Small intestine (tissue), 7 donors: Measurements from ENCODE around the gene GANC. TPM values are rescaled to one million over a fixed set of nuclear protein-coding genes. Genes with fewer than 3 reads are reported as not detected.
"Not testable (repeated sequence)": the region's sequence is repeated elsewhere in the genome, so short reads cannot be mapped to it uniquely, and the experiment has no call there.

Source experiments
- DNase-seq, 2 donors: peaks; one replicate each; pipeline versions ENCODE4 v3.0.0 to v3.0.0-alpha.2; 2013
- FAIRE-seq: peaks from 2 replicates; lab custom pipeline; 2012; peaks lifted over from hg19 to GRCh38; lab: Jason Lieb, UNC
- H3K27ac ChIP-seq, 3 donors: one replicate each; pipeline ENCODE4 v1.5.1; 2013; ENCODE audit warnings: low read length in 2 of 3, mild to moderate bottlenecking in 2 of 3, control low read depth in 1 of 3, inconsistent platforms in 1 of 3, low read depth in 1 of 3, moderate library complexity in 1 of 3
- H3K27me3 ChIP-seq, 3 donors: one replicate each; pipeline ENCODE4 v1.6.1; 2013; ENCODE audit warnings: low read length in 3 of 3, inconsistent platforms in 1 of 3; ENCODE audit not compliant: control insufficient read depth in 3 of 3, insufficient read depth in 3 of 3
- H3K36me3 ChIP-seq, 3 donors: one replicate each; pipeline ENCODE4 v1.6.1; 2013; ENCODE audit warnings: low read length in 3 of 3, inconsistent platforms in 1 of 3, low read depth in 1 of 3, mild to moderate bottlenecking in 1 of 3, moderate library complexity in 1 of 3; ENCODE audit not compliant: control insufficient read depth in 3 of 3, insufficient read depth in 2 of 3
- H3K4me1 ChIP-seq, 3 donors: one replicate each; pipeline ENCODE4 v1.6.1; 2013; ENCODE audit warnings: low read length in 2 of 3, inconsistent platforms in 1 of 3, low read depth in 1 of 3, mild to moderate bottlenecking in 1 of 3, moderate library complexity in 1 of 3; ENCODE audit not compliant: control insufficient read depth in 3 of 3, insufficient read depth in 2 of 3
- H3K4me3 ChIP-seq, 3 donors: one replicate each; pipeline ENCODE4 v1.5.1; 2013; ENCODE audit warnings: low read length in 3 of 3, control low read depth in 1 of 3, inconsistent platforms in 1 of 3, low read depth in 1 of 3, mild to moderate bottlenecking in 1 of 3, moderate library complexity in 1 of 3
- H3K9me3 ChIP-seq, 2 donors: one replicate each; pipeline ENCODE4 v1.6.1; 2013; ENCODE audit warnings: low read depth in 1 of 2, low read length in 1 of 2; ENCODE audit not compliant: control insufficient read depth in 2 of 2, insufficient read depth in 1 of 2
- WGBS, 3 donors: extraction: QIAGEN DNeasy Blood & Tissue Kit; methylation state at CpG; one replicate each; pipeline ENCODE4 v1.1.7; 2013; 5-methylcytosine and 5-hydroxymethylcytosine counted together
- polyA plus RNA-seq, 4 donors: library from polyadenylated mRNA; stranded (reverse) in 3 of 4; unstranded in 1 of 4; fragments of 200-250 nt in 3 of 4; fragments of 120-200 nt in 1 of 4; gene quantifications; one replicate each; pipeline versions ENCODE4 v1.2.1 to v1.2.3, GENCODE V29; 2013
- donor health status: healthy with polysubstance abuse.
- donor health status: control.
- donor health status: control.
- donor health status: Bipolar disorder and iron deficiency.
- donor health status: healthy.

Gene GANC
- polyA plus RNA-seq, 4 donors = 5.1 to 25.8 (median 11.1) TPM

DNA sequence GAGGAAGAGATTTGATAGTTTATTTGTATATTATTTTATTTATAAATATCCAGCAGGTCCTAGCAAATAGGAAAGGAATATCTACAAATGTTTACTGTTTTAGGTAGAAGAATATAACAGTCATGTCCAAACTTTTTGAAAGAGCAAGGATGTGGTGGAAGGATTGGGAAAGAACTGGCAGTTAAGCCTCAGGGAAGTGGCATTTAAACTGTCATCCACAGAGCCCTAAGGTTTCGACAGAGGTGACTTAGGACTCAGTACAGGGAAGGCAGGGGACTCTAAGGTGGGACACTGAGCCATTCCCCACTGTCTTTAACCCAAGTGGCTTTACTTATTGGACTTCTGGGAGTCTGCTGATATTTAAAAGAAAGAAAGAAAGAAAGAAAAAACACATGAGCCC lies 12.0 kb downstream of the GANC start:
- DNase-seq (no peak), FAIRE-seq (no peak)
- H3K4me1 ChIP-seq = peaks cover 0 to 15% (median 0%) of the 10 kb centered on the region in 3 donors
- H3K4me3 ChIP-seq = no peak overlapping the region
- 81 to 97% (median 90%) methylated on average over 1 of the region's 1 CpG for WGBS, 3 donors
- H3K27ac ChIP-seq = no peak overlapping the region
- H3K27me3 ChIP-seq = no peaks in the 10 kb centered on the region
- H3K9me3 ChIP-seq = no peaks in the 10 kb centered on the region
- H3K36me3 ChIP-seq = peaks cover 0 to 10% (median 1%) of the 10 kb centered on the region in 3 donors

DNA sequence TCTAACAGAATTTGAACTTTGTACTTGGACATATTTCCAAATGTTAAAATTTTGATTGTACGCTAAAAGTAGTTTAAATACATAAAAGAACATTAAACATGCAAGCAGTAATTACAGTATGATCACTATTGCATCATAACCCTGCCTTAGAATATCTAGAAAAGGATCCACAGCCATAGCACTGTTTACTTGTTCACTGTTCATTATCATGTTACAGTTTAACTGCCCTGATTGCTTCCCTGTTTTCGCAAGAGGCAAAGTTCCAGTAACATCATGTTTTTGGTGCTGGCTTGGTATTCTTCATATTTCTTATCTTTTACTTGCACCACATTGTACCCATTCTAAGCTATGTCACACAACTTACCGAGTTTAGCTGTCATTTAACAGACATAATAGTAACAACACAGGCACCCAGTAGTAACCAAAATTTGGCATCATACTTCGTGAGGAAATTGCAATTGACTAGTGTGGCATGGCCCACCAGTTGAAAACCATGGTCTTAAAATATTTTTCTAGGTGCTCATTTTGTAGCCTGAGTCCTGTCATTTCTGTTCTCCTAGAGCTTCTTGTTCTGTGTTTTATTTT lies 13.5 kb downstream of the GANC start:
- H3K4me1 ChIP-seq = peaks cover 0 to 15% (median 0%) of the 10 kb centered on the region in 3 donors
- DNase-seq (peak; percentile 66 to 70), FAIRE-seq (no peak)
- H3K36me3 ChIP-seq = peaks cover 0 to 4% (median 0%) of the 10 kb centered on the region in 3 donors
- no peaks in the 10 kb centered on the region for H3K27me3 ChIP-seq
- H3K9me3 ChIP-seq = no peaks in the 10 kb centered on the region
- WGBS, 3 donors = 35 to 74% (median 46%) methylated on average over 4 of the region's 4 CpGs
- H3K4me3 ChIP-seq = no peak overlapping the region
- peak overlapping the region in 1 of 3 donors; percentile 43 for H3K27ac ChIP-seq

DNA sequence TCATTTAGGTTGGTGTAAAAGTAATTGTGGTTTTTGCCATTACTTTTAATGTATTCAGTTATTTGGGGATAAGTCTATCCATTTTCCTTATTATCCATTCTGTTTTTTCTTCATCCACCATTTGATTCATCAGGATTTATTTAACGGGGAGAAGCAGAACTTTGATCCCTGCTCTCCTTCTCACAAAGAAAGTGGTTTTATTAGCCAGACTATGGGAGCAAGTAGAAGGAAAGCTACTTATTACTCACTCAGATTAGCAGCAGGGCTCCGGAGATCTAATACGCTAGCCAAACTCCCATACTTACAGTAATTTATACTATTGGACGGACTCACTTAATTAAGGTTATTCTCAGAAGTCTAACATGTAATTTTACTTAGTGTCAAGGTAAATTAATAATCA lies 14.9 kb downstream of the GANC start:
- 25 to 63% (median 44%) methylated on average over 4 of the region's 4 CpGs for WGBS, 3 donors
- Histone ChIP-seq H3K27me3 (no peaks in the 10 kb centered on the region), H3K9me3 (no peaks in the 10 kb centered on the region), H3K4me1 (peaks cover 0 to 15% (median 0%) of the 10 kb centered on the region in 3 donors), H3K4me3 (no peak overlapping the region), H3K27ac (peak overlapping the region in 1 of 3 donors; percentile 43), H3K36me3 (peaks cover 0 to 4% (median 2%) of the 10 kb centered on the region in 3 donors)
- FAIRE-seq (no peak), DNase-seq (peak; percentile 36 to 54)

DNA sequence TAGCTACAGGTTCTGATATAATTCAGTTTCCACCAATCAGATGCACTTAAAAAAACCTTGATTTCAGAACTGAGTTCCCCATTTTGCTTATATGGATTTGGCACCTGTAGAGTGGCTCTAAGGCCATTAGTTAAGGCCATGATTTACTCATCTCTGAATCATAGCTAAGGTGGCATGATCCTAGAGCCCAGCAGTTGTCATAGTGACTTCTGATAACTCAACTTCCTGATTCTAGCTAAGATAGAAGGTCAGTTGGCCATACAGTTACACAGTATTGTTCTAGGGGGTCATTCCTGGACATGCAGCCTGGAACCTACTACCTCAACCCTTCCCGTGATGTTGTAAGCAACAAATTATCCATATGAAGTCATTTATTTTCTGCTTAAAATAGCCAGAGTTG lies 16.2 kb downstream of the GANC start:
- Histone ChIP-seq H3K27me3 (no peaks in the 10 kb centered on the region), H3K27ac (no peak overlapping the region), H3K4me1 (peaks cover 0 to 15% (median 0%) of the 10 kb centered on the region in 3 donors), H3K4me3 (no peak overlapping the region), H3K9me3 (no peaks in the 10 kb centered on the region), H3K36me3 (peaks cover 0 to 5% (median 3%) of the 10 kb centered on the region in 3 donors)
- 100% methylated on average over 1 of the region's 1 CpG for WGBS, 3 donors
- FAIRE-seq = no peak
- no peak for DNase-seq

DNA sequence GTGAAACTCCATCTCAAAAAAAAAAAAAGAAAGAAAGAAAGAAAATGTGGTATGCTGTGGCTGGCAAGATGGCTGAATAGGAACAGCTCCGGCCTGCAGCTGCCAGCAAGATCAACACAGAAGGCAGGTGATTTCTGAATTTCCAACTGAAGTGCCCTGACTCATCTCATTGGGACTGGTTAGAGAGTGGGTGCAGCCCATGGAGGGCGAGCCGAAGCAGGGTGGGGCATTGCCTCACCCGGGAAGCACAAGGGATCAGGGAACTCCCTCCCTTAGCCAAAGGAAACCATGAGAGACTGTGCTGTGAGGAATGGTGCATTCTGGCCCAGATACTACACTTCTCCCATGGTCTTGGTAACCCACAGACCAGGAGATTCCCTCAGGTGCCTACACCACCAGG lies 28.0 kb downstream of the GANC start:
- not testable (repeated sequence) for DNase-seq

DNA sequence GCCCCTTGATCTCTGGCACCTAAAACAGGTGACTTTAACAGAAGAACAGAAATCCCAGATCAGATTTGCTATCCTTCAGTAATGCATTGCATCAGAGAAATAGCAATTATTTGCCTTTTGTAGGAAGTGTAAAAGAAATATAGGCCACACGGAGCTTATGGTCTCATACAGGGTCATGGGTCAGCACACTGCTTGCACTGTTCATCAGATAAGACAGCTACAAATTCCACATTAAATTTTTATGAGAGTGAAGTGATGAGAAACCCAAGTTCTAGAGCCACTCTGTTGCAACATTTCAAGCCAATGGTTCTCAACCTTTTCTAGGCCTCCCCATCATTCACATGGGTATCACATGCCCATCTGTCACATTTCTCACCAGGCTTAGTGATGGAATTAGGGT lies 33.7 kb downstream of the GANC start:
- Histone ChIP-seq H3K36me3 (peaks cover 5 to 13% (median 7%) of the 10 kb centered on the region in 3 donors), H3K4me3 (no peak overlapping the region), H3K4me1 (no peaks in the 10 kb centered on the region), H3K9me3 (peaks cover 0 to 2% of the 10 kb centered on the region in 2 donors), H3K27ac (no peak overlapping the region), H3K27me3 (no peaks in the 10 kb centered on the region)
- no peak for DNase-seq
- WGBS, 3 donors = 48 to 70% (median 61%) methylated on average over 1 of the region's 1 CpG
- no peak for FAIRE-seq

More for the DNA sequence above, 28.0 kb downstream of the GANC start:
- not testable (repeated sequence) for H3K27ac ChIP-seq, H3K27me3 ChIP-seq, FAIRE-seq, H3K9me3 ChIP-seq, H3K4me3 ChIP-seq, H3K4me1 ChIP-seq, H3K36me3 ChIP-seq
- WGBS, 3 donors = 65 to 93% (median 91%) methylated on average over 4 of the region's 4 CpGs

GRCh38 chr15:42313463-42313862 lies 40.5 kb downstream of the GANC start:
- DNase-seq (no peak), FAIRE-seq (no peak)
- Histone ChIP-seq H3K27ac (no peak overlapping the region), H3K4me3 (no peak overlapping the region), H3K9me3 (no peaks in the 10 kb centered on the region), H3K27me3 (no peaks in the 10 kb centered on the region), H3K36me3 (peaks cover 3 to 17% (median 9%) of the 10 kb centered on the region in 3 donors), H3K4me1 (no peaks in the 10 kb centered on the region)
- 46 to 56% (median 52%) methylated on average over 3 of the region's 3 CpGs for WGBS, 3 donors

GRCh38 chr15:42314818-42315217 lies 41.8 kb downstream of the GANC start:
- 22 to 72% (median 43%) methylated on average over 1 of the region's 1 CpG for WGBS, 3 donors
- Histone ChIP-seq H3K27me3 (no peaks in the 10 kb centered on the region), H3K27ac (no peak overlapping the region), H3K36me3 (peaks cover 0 to 9% (median 7%) of the 10 kb centered on the region in 3 donors), H3K4me3 (no peak overlapping the region), H3K9me3 (no peaks in the 10 kb centered on the region), H3K4me1 (no peaks in the 10 kb centered on the region)
- DNase-seq (peak; percentile 62 to 71), FAIRE-seq (peak; percentile 33)

- H3K4me1 ChIP-seq = no peaks in the 10 kb centered on the region
- DNase-seq = no peak
- H3K27me3 ChIP-seq = no peaks in the 10 kb centered on the region
- H3K9me3 ChIP-seq = no peaks in the 10 kb centered on the region
- H3K27ac ChIP-seq = no peak overlapping the region
- H3K36me3 ChIP-seq = peaks cover 0 to 9% (median 6%) of the 10 kb centered on the region in 3 donors
- no peak overlapping the region for H3K4me3 ChIP-seq
- WGBS, 3 donors = 45 to 65% (median 52%) methylated on average over 1 of the region's 1 CpG
- FAIRE-seq = no peak
Measured at GRCh38 chr15:42315521-42315920, 42.5 kb downstream of the GANC start.
